HTERT RPE-1 (cell line): ENCODE results near the gene IL22RA1.

Experiments
- in situ Hi-C: fragments of 300-500 bp; cut with MboI; formaldehyde crosslinking; loops from 4 replicates; pipeline ENCODE4 v1.14.3; 2020; ENCODE audit warnings: low sequenced_read_pairs

IL22RA1 gene

GRCh38 chr1:24117132-24117531 lies 25.8 kb downstream of the IL22RA1 start:
- in situ Hi-C loops: no loop called here

GRCh38 chr1:24114753-24115152 lies 28.2 kb downstream of the IL22RA1 start:
- in situ Hi-C loops: no loop called here

GRCh38 chr1:24113641-24114033 lies 29.3 kb downstream of the IL22RA1 start:
- in situ Hi-C loops: no loop called here

GRCh38 chr1:24111996-24112779 lies 30.8 kb downstream of the IL22RA1 start, which contains the start of gene MYOM3:
Gene MYOM3, minus strand, starts transcription at chr1:24112135. Its CDS starts 3,499 bp downstream, at chr1:24108636.
- in situ Hi-C loops: no loop called here

- in situ Hi-C loops: no loop called here
Measured at GRCh38 chr1:24111262-24111995, 31.5 kb downstream of the IL22RA1 start.

GRCh38 chr1:24110642-24111261 lies 32.2 kb downstream of the IL22RA1 start:
- in situ Hi-C loops: no loop called here

GRCh38 chr1:24109686-24110475 lies 33.1 kb downstream of the IL22RA1 start:
- in situ Hi-C loops: no loop called here

- in situ Hi-C loops: no loop called here
Measured at GRCh38 chr1:24109166-24109483, 33.8 kb downstream of the IL22RA1 start.

GRCh38 chr1:24108334-24109165 lies 34.4 kb downstream of the IL22RA1 start:
- in situ Hi-C loops: no loop called here

- in situ Hi-C loops: no loop called here
Measured at GRCh38 chr1:24107462-24108138, 35.3 kb downstream of the IL22RA1 start.

- in situ Hi-C loops: no loop called here
Measured at GRCh38 chr1:24105368-24106160, 37.4 kb downstream of the IL22RA1 start.

GRCh38 chr1:24104854-24105253 lies 38.1 kb downstream of the IL22RA1 start:
- in situ Hi-C loops: no loop called here

GRCh38 chr1:24103879-24104278 lies 39.1 kb downstream of the IL22RA1 start:
- in situ Hi-C loops: no loop called here

- in situ Hi-C loops: no loop called here
Measured at GRCh38 chr1:24103408-24103807, 39.5 kb downstream of the IL22RA1 start.

GRCh38 chr1:24102961-24103360 lies 40.0 kb downstream of the IL22RA1 start:
- in situ Hi-C loops: no loop called here

GRCh38 chr1:24101796-24102586 lies 40.9 kb downstream of the IL22RA1 start:
- in situ Hi-C loops: no loop called here

- in situ Hi-C loops: no loop called here
Measured at GRCh38 chr1:24100945-24101737, 41.8 kb downstream of the IL22RA1 start.
